RPMI8226 (cell line): ENCODE data around the gene RPP25L.

Experiments used
- DNase-seq: peaks from one replicate; pipeline ENCODE4 v3.0.0-alpha.2; 2015

Gene RPP25L

GRCh38 chr9:34565856-34566255 lies 46.0 kb downstream of the RPP25L start:
- no peak for DNase-seq

- DNase-seq = no peak
Observed at GRCh38 chr9:34564617-34565016, 47.3 kb downstream of the RPP25L start.

GRCh38 chr9:34563262-34563661 lies 48.6 kb downstream of the RPP25L start:
- DNase-seq = no peak

GRCh38 chr9:34562135-34562745 lies 49.7 kb downstream of the RPP25L start:
- DNase-seq = no peak

- DNase-seq = no peak
Observed at GRCh38 chr9:34560599-34561214, 51.2 kb downstream of the RPP25L start.
